Panc1 (cell line): ENCODE results near the gene ZNF407. TPM values are rescaled to one million over a fixed set of nuclear protein-coding genes. Genes with fewer than 3 reads are reported as not detected.

ENCODE experiments used
- ATAC-seq: fragments of 200-7000 bp; cut with Tn5 transposase; 2 replicates; pipeline ENCODE4 v1.9.1; 2020; ENCODE audit warnings: mild to moderate bottlenecking, moderate library complexity
- BruUV-seq: library from RNA; stranded (reverse); fragments of 400-500 nt; replicated peaks from 2 replicates; lab custom pipeline; 2021; lab: Mats Ljungman, UMichigan
- CTCF ChIA-PET: fragments of 300-600 bp; sonication (Branson Sonifier 250); formaldehyde crosslinking; loops from one replicate; lab custom pipeline; 2022; ENCODE audit warnings: antibody characterized with exemption; lab: Charles Lee
- POLR2A ChIA-PET: fragments of 300-600 bp; sonication (Branson Sonifier 250); formaldehyde crosslinking; loops from one replicate; lab custom pipeline; 2022; ENCODE audit warnings: antibody characterized with exemption; lab: Charles Lee
- DNase-seq: peaks from one replicate; pipeline ENCODE4 v3.0.0-alpha.2; 2010; ENCODE audit warnings: low read depth, low spot score
- H3K27ac ChIP-seq: 2 replicates; pipeline ENCODE4 v1.5.1; 2011; ENCODE audit warnings: mild to moderate bottlenecking, low read length, inconsistent platforms
- H3K27me3 ChIP-seq: fragments of 200-500 bp; sonication (Bioruptor generic); 2 replicates; pipeline ENCODE4 v1.6.0; 2014; ENCODE audit warnings: low read length, inconsistent platforms; ENCODE audit not compliant: control insufficient read depth, insufficient read depth
- H3K36me3 ChIP-seq: fragments of 200-500 bp; sonication (Bioruptor generic); 2 replicates; pipeline ENCODE4 v1.5.1; 2014; ENCODE audit warnings: inconsistent platforms, mild to moderate bottlenecking, low read length, moderate library complexity; ENCODE audit not compliant: control insufficient read depth, insufficient read depth
- H3K4me1 ChIP-seq: 2 replicates; pipeline ENCODE4 v1.5.1; 2011; ENCODE audit warnings: inconsistent platforms, mild to moderate bottlenecking, low read length, moderate library complexity; ENCODE audit not compliant: control insufficient read depth, insufficient read depth
- H3K4me3 ChIP-seq, 2 experiments: 2 replicates each; pipeline ENCODE4 v1.5.1; 2011 to 2012; ENCODE audit warnings: low read depth in 2 of 2, low read length in 2 of 2, mild to moderate bottlenecking in 2 of 2, inconsistent platforms in 1 of 2, moderate library complexity in 1 of 2
- H3K9me3 ChIP-seq: fragments of 200-500 bp; sonication (Bioruptor generic); 2 replicates; pipeline ENCODE4 v1.5.1; 2014; ENCODE audit warnings: low read depth, mild to moderate bottlenecking, inconsistent platforms, low read length, moderate library complexity; ENCODE audit not compliant: control insufficient read depth, insufficient read depth
- POLR2AphosphoS5 ChIP-seq: IDR thresholded peaks from 2 replicates; pipeline ENCODE4 v1.6.1; 2012; ENCODE audit warnings: mild to moderate bottlenecking, low read depth, low read length, moderate library complexity
- SIN3A ChIP-seq: IDR thresholded peaks from 2 replicates; pipeline ENCODE4 v1.6.1; 2012; ENCODE audit warnings: low read depth, mild to moderate bottlenecking, low read length, moderate library complexity, borderline replicate concordance; ENCODE audit not compliant: insufficient read depth
- TCF7L2 ChIP-seq: IDR thresholded peaks from 2 replicates; pipeline ENCODE4 v1.6.1; 2011; ENCODE audit warnings: mild to moderate bottlenecking, low read depth, low read length, inconsistent platforms
- in situ Hi-C: cut with HindIII; loops from 2 replicates; pipeline ENCODE4 v1.10.0; 2016; ENCODE audit warnings: low sequenced_read_pairs, low pct_unique_long_range_greater_than_20kb
- intact Hi-C: fragments of 100-400 bp; cut with micrococcal nuclease; formaldehyde crosslinking; loops from one replicate; pipeline ENCODE4 v1.10.0; 2022; ENCODE audit not compliant: unreplicated experiment
- total RNA-seq: library from RNA; stranded (reverse); gene quantifications from one replicate; pipeline ENCODE4 v1.2.1, GENCODE V29; 2021; ENCODE audit not compliant: unreplicated experiment
- TF ChIP-seq, protein P1 (sequence below): fragments of 450-650 bp; IDR thresholded peaks from 2 replicates; pipeline ENCODE4 v1.5.1; 2017; ENCODE audit warnings: mild to moderate bottlenecking
- TF ChIP-seq, protein P2 (sequence below), 2 experiments: IDR thresholded peaks; 2 replicates each; pipeline ENCODE4 v1.6.1; 2011 to 2012; ENCODE audit warnings: low read depth in 2 of 2, control low read depth in 1 of 2, low read length in 1 of 2, mild to moderate bottlenecking in 1 of 2, moderate library complexity in 1 of 2; ENCODE audit not compliant: insufficient read depth in 1 of 2

Gene ZNF407
- total RNA-seq, 1 experiment from 2014 or later: 16.8 TPM

DNA sequence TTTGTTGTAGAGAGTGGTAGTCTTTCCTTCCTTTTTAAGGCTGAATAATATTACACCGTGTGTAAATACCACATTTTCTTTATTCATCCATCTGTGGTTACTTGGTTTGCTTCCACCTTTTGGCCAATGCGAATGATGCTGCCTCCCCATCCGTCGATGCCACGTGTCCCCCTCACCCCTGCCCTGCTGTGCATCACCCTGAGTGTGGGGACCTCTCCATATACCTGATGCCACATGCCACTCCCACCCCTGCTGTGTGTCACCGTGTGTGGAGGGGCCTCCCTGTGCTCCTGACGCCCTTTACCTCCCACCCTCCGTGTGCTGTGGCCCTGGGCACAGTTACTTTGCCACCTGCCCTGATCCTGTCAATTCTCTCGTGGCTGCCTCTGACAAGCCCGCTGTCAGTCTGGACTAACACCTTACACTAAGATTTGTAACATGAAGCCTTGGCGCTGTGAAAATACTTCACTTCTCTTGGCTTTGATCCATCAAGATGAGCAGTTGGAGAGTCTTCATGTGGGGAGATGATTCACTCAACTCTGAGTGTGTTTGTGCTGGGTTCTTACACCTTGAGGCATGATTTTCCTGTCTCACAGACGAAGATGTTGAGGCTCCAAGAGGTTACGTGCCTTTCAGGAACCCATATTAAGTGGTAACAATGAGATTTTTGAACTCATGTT, 234.0 kb downstream of the ZNF407 start:
- CTCF ChIA-PET: no interaction called here
- TF ChIP-seq POLR2AphosphoS5 (no peak), SIN3A (no peak), TCF7L2 (no peak)
- TF ChIP-seq, protein P1, sequence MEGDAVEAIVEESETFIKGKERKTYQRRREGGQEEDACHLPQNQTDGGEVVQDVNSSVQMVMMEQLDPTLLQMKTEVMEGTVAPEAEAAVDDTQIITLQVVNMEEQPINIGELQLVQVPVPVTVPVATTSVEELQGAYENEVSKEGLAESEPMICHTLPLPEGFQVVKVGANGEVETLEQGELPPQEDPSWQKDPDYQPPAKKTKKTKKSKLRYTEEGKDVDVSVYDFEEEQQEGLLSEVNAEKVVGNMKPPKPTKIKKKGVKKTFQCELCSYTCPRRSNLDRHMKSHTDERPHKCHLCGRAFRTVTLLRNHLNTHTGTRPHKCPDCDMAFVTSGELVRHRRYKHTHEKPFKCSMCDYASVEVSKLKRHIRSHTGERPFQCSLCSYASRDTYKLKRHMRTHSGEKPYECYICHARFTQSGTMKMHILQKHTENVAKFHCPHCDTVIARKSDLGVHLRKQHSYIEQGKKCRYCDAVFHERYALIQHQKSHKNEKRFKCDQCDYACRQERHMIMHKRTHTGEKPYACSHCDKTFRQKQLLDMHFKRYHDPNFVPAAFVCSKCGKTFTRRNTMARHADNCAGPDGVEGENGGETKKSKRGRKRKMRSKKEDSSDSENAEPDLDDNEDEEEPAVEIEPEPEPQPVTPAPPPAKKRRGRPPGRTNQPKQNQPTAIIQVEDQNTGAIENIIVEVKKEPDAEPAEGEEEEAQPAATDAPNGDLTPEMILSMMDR: no peak
- TF ChIP-seq, protein P2, sequence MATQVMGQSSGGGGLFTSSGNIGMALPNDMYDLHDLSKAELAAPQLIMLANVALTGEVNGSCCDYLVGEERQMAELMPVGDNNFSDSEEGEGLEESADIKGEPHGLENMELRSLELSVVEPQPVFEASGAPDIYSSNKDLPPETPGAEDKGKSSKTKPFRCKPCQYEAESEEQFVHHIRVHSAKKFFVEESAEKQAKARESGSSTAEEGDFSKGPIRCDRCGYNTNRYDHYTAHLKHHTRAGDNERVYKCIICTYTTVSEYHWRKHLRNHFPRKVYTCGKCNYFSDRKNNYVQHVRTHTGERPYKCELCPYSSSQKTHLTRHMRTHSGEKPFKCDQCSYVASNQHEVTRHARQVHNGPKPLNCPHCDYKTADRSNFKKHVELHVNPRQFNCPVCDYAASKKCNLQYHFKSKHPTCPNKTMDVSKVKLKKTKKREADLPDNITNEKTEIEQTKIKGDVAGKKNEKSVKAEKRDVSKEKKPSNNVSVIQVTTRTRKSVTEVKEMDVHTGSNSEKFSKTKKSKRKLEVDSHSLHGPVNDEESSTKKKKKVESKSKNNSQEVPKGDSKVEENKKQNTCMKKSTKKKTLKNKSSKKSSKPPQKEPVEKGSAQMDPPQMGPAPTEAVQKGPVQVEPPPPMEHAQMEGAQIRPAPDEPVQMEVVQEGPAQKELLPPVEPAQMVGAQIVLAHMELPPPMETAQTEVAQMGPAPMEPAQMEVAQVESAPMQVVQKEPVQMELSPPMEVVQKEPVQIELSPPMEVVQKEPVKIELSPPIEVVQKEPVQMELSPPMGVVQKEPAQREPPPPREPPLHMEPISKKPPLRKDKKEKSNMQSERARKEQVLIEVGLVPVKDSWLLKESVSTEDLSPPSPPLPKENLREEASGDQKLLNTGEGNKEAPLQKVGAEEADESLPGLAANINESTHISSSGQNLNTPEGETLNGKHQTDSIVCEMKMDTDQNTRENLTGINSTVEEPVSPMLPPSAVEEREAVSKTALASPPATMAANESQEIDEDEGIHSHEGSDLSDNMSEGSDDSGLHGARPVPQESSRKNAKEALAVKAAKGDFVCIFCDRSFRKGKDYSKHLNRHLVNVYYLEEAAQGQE (IDR thresholded peaks at IDR 0.05; ENCODE audit: insufficient read depth in 1 of 2, low read depth in 2 of 2, low read length in 1 of 2): no peak
- intact Hi-C loops (no loop called here), in situ Hi-C loops (no loop called here)
- ATAC-seq: no peak
- Histone ChIP-seq H3K27me3 (no peaks in the 10 kb centered on the region), H3K36me3 (no peaks in the 10 kb centered on the region), H3K9me3 (no peaks in the 10 kb centered on the region), H3K4me1 (no peaks in the 10 kb centered on the region), H3K4me3 (no peak overlapping the region), H3K27ac (no peak overlapping the region)
- POLR2A ChIA-PET: no interaction called here
- no peak for DNase-seq
- BruUV-seq: no TSS peak

DNA sequence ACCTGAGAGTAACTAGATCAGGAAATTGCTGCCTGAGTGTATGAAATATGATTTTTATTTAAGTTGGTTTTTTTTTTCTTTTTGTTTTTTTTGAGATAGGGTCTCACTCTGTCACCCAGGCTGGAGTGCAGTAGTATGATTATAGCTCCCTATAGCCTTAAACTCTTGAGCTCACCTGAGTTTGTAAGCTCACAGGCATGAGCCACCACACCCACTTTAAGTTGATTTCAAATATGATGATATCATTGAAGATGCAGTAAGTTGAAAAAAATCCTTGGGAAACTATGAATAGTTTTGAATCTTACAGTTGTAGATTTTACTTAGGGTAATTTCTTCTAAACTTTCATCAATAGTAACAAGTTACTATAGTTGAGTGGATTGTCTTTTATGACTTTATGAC, 234.7 kb downstream of the ZNF407 start:
- H3K4me1 ChIP-seq: no peaks in the 10 kb centered on the region
- in situ Hi-C loops: no loop called here
- intact Hi-C loops: no loop called here
- DNase-seq: no peak
- no TSS peak for BruUV-seq
- no peak overlapping the region for H3K4me3 ChIP-seq
- no peaks in the 10 kb centered on the region for H3K36me3 ChIP-seq
- no peak for ATAC-seq
- ChIA-PET POLR2A (no interaction called here), CTCF (no interaction called here)
- no peak overlapping the region for H3K27ac ChIP-seq
- no peaks in the 10 kb centered on the region for H3K9me3 ChIP-seq
- no peaks in the 10 kb centered on the region for H3K27me3 ChIP-seq
- TF ChIP-seq SIN3A (no peak), TCF7L2 (no peak), POLR2AphosphoS5 (no peak)
- TF ChIP-seq, protein P1: no peak
